ENCODE results near the gene GRM3.
"Not testable (repeated sequence)": the region's sequence is repeated elsewhere in the genome, so short reads cannot be mapped to it uniquely, and the experiment has no call there.

The GRM3 gene

DNA sequence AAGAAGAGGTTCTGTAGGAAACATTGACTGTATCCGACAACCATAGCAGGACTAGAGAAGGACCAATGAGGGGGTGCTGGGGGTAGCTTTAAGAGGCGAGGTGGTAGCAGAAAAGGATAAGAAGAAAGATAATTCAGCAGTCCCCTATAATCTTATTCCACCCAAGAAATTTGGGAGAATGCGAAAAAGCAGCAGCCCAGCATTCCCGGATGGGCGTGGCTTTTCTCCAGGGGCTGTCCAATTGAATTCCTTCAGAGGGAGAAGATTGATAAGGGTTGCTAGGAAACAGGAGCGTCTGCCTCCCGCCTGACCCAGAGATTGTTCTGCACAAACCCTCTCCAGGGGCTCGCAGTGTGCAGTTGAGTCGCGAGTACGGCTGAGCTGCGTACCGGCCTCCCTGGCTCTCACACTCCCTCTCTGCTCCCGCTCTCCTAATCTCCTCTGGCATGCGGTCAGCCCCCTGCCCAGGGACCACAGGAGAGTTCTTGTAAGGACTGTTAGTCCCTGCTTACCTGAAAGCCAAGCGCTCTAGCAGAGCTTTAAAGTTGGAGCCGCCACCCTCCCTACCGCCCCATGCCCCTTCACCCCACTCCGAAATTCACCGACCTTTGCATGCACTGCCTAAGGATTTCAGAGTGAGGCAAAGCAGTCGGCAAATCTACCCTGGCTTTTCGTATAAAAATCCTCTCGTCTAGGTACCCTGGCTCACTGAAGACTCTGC, at the start of gene GRM3:
Gene GRM3, plus strand, starts transcription at position 349 of the 721 bp plus-strand sequence. CDS start 121,237 bp downstream, outside the sequence.
- TF ChIP-seq, protein P1, sequence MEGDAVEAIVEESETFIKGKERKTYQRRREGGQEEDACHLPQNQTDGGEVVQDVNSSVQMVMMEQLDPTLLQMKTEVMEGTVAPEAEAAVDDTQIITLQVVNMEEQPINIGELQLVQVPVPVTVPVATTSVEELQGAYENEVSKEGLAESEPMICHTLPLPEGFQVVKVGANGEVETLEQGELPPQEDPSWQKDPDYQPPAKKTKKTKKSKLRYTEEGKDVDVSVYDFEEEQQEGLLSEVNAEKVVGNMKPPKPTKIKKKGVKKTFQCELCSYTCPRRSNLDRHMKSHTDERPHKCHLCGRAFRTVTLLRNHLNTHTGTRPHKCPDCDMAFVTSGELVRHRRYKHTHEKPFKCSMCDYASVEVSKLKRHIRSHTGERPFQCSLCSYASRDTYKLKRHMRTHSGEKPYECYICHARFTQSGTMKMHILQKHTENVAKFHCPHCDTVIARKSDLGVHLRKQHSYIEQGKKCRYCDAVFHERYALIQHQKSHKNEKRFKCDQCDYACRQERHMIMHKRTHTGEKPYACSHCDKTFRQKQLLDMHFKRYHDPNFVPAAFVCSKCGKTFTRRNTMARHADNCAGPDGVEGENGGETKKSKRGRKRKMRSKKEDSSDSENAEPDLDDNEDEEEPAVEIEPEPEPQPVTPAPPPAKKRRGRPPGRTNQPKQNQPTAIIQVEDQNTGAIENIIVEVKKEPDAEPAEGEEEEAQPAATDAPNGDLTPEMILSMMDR (IDR thresholded peaks at IDR 0.05): no peak
- no peak for TF ChIP-seq ZFX (IDR thresholded peaks at IDR 0.05; ENCODE audit: borderline replicate concordance)
- H3K27ac ChIP-seq: no peak within 1 kb of the TSS

DNA sequence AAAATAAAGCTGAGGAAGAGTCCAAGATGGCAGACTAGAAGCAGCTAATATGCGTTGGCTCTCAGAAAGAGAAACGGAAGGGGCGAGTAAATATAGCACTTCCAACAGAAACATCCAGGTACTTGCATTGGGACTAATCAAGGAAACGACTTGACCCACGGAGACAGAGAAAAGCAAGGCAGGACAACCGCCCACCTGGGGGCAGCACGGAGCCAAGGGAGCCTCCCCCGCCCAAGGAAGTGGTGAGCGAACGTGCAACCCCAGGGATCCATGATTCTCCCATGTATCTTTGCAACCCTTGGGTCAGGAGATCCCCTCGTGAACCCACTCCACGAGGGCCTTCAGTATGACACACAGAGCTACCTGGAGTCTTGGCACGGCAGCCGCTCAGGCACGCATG, 45.4 kb upstream of the GRM3 start:
- TF ChIP-seq, protein P1 (IDR thresholded peaks at IDR 0.05): peak; percentile 91
- TF ChIP-seq ZFX (IDR thresholded peaks at IDR 0.05; ENCODE audit: borderline replicate concordance): no peak
- H3K27ac ChIP-seq: no peak overlapping the region

DNA sequence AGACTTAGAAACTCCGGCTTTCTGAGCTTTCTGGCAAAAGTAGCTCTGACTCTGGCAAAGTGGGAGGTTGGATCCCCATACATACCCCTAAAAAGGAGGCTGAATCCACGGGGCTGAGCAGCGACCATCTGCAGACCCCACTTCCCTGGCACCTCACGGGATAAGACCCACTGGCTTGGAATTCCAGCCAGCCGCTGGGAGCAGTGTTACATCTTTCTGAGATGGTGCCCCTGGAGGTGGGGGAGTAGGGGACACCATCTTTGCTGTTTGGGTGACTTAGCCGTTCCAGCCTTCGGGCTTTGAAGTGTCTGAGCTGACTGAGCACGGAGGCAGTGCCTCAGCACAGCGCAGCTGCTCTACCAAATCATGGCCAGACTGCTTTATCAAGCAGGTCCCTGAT, 45.0 kb upstream of the GRM3 start:
- no peak overlapping the region for H3K27ac ChIP-seq
- TF ChIP-seq, protein P1 (IDR thresholded peaks at IDR 0.05): 0 out of 2 replicates have a peak, but pooled peaks have one; percentile 50
- TF ChIP-seq ZFX (IDR thresholded peaks at IDR 0.05; ENCODE audit: borderline replicate concordance): no peak

DNA sequence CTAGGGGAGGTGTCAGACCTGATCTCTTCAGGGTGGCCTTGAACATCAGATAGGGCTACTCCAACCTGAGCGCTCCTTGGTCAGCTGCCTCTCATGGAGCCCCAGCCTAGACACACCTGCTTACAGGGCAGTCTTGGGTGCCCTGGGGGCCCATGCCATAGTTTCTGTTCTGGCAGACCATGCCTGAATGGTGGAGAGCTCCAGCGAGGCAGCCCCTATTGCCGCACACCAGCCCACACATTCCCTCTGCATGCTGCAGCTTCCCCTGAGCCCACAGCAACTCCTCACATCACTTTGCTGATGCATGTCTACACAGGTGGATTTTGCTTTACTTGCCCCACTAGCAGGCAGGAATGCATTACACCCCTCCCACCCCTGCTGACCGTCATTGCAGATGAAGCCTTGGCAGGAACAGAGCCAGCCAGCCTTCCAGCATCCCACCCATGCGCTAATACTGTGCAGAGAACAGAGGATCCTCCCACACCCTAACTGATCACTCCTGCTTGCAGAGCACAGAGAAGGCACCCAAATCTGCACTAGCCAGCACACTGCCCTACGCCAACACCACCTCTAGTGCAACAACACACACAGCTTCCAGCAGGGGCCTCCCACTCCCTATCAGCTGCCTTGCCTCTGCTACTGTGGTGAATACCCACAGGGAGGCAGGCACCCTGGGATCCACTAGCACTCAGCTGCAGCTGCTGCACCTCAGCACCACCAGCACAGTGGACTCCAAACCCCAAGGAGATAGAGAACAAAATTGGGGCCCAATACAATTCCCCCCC, 43.0 kb upstream of the GRM3 start:
- TF ChIP-seq, protein P1 (IDR thresholded peaks at IDR 0.05): 0 out of 2 replicates have a peak, but pooled peaks have one; percentile 9
- no peak for TF ChIP-seq ZFX (IDR thresholded peaks at IDR 0.05; ENCODE audit: borderline replicate concordance)
- H3K27ac ChIP-seq: no peak overlapping the region

DNA sequence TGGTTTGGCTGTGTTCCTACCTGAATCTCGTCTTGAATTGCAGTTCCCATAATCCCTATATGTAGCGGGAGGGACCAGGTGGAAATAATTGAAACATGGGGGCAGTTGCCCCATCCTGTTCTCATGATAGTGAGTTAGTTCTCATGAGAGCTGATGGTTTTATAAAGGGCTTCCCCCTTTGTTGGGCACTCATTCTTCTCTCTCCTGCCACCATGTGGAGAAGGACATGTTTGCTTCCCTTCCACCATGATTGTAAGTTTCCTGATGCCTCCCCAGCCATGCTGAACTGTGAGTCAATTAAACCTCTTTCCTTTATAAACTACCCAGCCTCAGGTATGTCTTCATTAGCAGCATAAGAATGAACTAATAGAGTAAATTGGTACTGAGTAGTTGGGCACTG, 28.0 kb upstream of the GRM3 start:
- not testable (repeated sequence) for H3K27ac ChIP-seq
- TF ChIP-seq, protein P1 (IDR thresholded peaks at IDR 0.05): peak; percentile 78

DNA sequence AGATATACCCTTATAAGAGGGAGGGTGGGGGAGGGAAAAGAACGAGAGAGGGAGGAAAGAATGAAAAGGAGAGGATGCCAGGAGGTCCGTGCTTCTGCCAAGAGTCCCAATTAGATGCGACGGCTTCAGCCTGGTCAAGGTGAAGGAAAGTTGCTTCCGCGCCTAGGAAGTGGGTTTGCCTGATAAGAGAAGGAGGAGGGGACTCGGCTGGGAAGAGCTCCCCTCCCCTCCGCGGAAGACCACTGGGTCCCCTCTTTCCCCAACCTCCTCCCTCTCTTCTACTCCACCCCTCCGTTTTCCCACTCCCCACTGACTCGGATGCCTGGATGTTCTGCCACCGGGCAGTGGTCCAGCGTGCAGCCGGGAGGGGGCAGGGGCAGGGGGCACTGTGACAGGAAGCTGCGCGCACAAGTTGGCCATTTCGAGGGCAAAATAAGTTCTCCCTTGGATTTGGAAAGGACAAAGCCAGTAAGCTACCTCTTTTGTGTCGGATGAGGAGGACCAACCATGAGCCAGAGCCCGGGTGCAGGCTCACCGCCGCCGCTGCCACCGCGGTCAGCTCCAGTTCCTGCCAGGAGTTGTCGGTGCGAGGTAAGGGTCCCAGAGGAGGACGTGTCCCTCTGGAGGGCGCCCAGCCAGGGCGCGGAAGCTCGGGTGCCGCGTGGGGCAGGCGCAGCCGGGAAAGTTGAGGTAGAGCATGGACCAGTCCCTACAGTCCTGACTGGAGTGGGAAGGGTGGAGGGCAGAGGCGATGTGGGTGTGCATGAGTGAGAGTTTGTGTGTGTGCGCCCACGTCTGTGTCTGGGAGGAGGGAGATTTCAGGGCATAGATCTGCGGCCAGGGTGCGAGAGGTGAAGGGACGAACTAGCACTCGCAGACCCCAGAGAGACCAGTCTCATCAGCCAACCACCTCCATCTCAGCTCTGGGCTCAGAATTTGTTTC, 844 bp downstream of the GRM3 start:
- no peak overlapping the region for H3K27ac ChIP-seq
- no peak for TF ChIP-seq ZFX (IDR thresholded peaks at IDR 0.05; ENCODE audit: borderline replicate concordance)
- TF ChIP-seq, protein P1 (IDR thresholded peaks at IDR 0.05): peak; percentile 8; the same call in 1 of the 2 replicates

All from 22Rv1 (cell line).